ENCODE data around the gene ATP11A.

Gene ATP11A

DNA sequence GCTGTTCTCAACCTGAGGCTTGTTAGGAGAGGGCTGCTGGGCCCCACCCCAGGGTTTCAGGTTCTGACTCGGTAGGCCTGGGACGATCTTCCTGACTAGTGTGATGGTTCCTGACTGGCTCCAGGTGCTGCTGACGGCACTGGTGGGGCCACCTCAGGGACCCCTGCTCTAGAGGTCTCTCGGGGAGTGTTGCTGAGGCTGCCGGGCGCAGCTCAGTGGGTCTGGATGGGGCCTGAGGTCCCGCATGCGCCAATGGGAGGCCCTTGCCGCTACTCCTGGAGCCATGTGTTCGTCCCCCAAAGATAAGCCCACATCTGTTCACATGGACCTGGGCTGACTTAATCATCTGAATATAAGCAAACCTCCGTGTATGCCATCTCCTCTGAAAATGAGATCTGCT is 133.0 kb downstream of the ATP11A start:
- TF ChIP-seq, protein P1, sequence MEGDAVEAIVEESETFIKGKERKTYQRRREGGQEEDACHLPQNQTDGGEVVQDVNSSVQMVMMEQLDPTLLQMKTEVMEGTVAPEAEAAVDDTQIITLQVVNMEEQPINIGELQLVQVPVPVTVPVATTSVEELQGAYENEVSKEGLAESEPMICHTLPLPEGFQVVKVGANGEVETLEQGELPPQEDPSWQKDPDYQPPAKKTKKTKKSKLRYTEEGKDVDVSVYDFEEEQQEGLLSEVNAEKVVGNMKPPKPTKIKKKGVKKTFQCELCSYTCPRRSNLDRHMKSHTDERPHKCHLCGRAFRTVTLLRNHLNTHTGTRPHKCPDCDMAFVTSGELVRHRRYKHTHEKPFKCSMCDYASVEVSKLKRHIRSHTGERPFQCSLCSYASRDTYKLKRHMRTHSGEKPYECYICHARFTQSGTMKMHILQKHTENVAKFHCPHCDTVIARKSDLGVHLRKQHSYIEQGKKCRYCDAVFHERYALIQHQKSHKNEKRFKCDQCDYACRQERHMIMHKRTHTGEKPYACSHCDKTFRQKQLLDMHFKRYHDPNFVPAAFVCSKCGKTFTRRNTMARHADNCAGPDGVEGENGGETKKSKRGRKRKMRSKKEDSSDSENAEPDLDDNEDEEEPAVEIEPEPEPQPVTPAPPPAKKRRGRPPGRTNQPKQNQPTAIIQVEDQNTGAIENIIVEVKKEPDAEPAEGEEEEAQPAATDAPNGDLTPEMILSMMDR (IDR thresholded peaks at IDR 0.05; ENCODE audit: borderline replicate concordance, extremely low read depth, low read length, poor library complexity, severe bottlenecking): no peak
- TF ChIP-seq EZH2 (IDR thresholded peaks at IDR 0.05; ENCODE audit: borderline replicate concordance, low read depth, low read length, severe bottlenecking): no peak
- H3K36me3 ChIP-seq (ENCODE audit: insufficient read depth, low read length): peaks cover 84% of the 10 kb centered on the region

DNA sequence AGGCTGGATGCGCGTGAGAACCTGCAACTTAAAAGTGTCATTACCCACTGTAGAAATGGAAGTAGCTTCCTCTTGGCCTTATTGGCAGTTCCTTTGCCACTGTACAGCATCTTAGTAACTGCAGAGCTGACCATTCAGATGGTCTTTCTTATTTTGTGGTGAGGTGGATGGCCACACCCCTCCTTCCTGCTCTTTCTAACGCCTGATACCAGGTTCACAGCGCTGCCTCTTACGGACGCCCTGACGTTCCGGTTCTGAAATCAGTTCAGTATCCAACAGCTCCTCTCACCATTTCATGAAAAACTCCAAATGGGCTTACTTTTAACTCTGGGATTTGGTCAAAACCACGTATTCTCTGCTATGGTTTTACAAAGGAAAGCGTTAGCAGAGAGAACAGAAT is 134.6 kb downstream of the ATP11A start:
- no peaks in the 10 kb centered on the region for H3K27me3 ChIP-seq (ENCODE audit: insufficient read depth, low read length, poor library complexity)
- H3K4me3 ChIP-seq (ENCODE audit: low read depth in 1 of 2, low read length in 2 of 2): no peak overlapping the region
- no peak overlapping the region for H3K9ac ChIP-seq (ENCODE audit: low read depth, low read length)
- H3K4me2 ChIP-seq (ENCODE audit: insufficient read depth, low read length): no peak overlapping the region
- no peak overlapping the region for H3K27ac ChIP-seq (ENCODE audit: low read length)
- no peaks in the 10 kb centered on the region for H4K20me1 ChIP-seq (ENCODE audit: insufficient read depth, low read length)
- H2AFZ ChIP-seq (ENCODE audit: low read depth, low read length): no peak overlapping the region
- no peaks in the 10 kb centered on the region for H3K4me1 ChIP-seq (ENCODE audit: insufficient read depth, low read length)
- ATAC-seq (ENCODE audit: insufficient read depth, low read depth) (no peak), DNase-seq (no peak)
- peaks cover 82% of the 10 kb centered on the region for H3K36me3 ChIP-seq (ENCODE audit: insufficient read depth, low read length)
- no peaks in the 10 kb centered on the region for H3K9me3 ChIP-seq (ENCODE audit: insufficient read depth, low read length, severe bottlenecking)
- H3K79me2 ChIP-seq (ENCODE audit: insufficient read depth, low read length): no peaks in the 10 kb centered on the region
- TF ChIP-seq EZH2 (IDR thresholded peaks at IDR 0.05; ENCODE audit: borderline replicate concordance, low read depth, low read length, severe bottlenecking): no peak
- TF ChIP-seq, protein P1 (IDR thresholded peaks at IDR 0.05; ENCODE audit: borderline replicate concordance, extremely low read depth, low read length, poor library complexity, severe bottlenecking): no peak

More for the DNA sequence above, 133.0 kb downstream of the ATP11A start:
- DNase-seq: no peak
- Histone ChIP-seq H3K27me3 (ENCODE audit: insufficient read depth, low read length, poor library complexity) (no peaks in the 10 kb centered on the region), H3K4me2 (ENCODE audit: insufficient read depth, low read length) (no peak overlapping the region), H2AFZ (ENCODE audit: low read depth, low read length) (no peak overlapping the region), H3K4me1 (ENCODE audit: insufficient read depth, low read length) (no peaks in the 10 kb centered on the region), H3K4me3 (ENCODE audit: low read depth in 1 of 2, low read length in 2 of 2) (no peak overlapping the region), H4K20me1 (ENCODE audit: insufficient read depth, low read length) (no peaks in the 10 kb centered on the region), H3K79me2 (ENCODE audit: insufficient read depth, low read length) (no peaks in the 10 kb centered on the region), H3K9ac (ENCODE audit: low read depth, low read length) (no peak overlapping the region), H3K9me3 (ENCODE audit: insufficient read depth, low read length, severe bottlenecking) (no peaks in the 10 kb centered on the region), H3K27ac (ENCODE audit: low read length) (no peak overlapping the region)
- ATAC-seq (ENCODE audit: insufficient read depth, low read depth): no peak

DNA sequence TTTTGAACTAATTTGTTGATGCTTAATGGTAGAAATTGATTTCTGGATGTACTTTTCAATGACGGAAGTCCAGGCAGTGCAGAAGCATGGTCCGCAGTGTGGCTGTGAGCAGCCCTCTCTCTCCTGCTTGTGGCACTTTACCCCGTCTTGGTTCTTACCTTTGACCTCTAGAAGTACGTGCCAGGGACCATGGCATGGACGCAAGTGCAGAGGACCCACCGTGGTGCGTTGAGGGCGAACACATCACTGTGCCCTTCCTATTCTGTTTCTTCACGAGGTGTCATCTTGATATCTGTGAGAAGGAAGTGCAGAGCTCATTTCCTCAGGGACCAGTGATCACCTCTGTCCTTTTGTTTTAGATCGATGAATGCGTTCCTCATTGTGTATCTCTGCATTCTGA is 135.2 kb downstream of the ATP11A start:
- Histone ChIP-seq H3K79me2 (ENCODE audit: insufficient read depth, low read length) (no peaks in the 10 kb centered on the region), H3K27me3 (ENCODE audit: insufficient read depth, low read length, poor library complexity) (no peaks in the 10 kb centered on the region), H3K4me3 (ENCODE audit: low read depth in 1 of 2, low read length in 2 of 2) (no peak overlapping the region), H3K9me3 (ENCODE audit: insufficient read depth, low read length, severe bottlenecking) (no peaks in the 10 kb centered on the region), H3K4me2 (ENCODE audit: insufficient read depth, low read length) (no peak overlapping the region), H2AFZ (ENCODE audit: low read depth, low read length) (no peak overlapping the region), H3K4me1 (ENCODE audit: insufficient read depth, low read length) (no peaks in the 10 kb centered on the region), H3K27ac (ENCODE audit: low read length) (no peak overlapping the region), H3K36me3 (ENCODE audit: insufficient read depth, low read length) (peaks cover 76% of the 10 kb centered on the region), H4K20me1 (ENCODE audit: insufficient read depth, low read length) (no peaks in the 10 kb centered on the region), H3K9ac (ENCODE audit: low read depth, low read length) (no peak overlapping the region)
- TF ChIP-seq, protein P1 (IDR thresholded peaks at IDR 0.05; ENCODE audit: borderline replicate concordance, extremely low read depth, low read length, poor library complexity, severe bottlenecking): no peak
- no peak for DNase-seq
- no peak for ATAC-seq (ENCODE audit: insufficient read depth, low read depth)

DNA sequence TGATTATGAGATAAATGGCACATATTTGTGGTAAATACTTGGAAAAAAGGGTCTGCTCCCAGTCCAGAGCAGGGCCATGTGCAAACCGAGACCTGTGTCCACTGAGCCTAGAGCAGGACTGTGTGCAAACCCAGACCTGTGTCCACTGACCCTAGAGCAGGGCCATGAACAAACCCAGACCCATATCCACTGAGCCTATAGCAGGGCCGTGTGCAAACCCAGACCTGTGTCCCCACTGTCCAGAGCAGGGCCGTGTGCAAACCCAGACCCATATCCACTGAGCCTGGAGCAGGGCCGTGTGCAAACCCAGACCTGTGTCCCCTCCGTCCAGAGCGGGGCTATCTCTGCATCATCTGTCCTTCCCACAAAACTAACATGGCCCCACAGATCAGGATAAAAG is 136.0 kb downstream of the ATP11A start:
- no peaks in the 10 kb centered on the region for H3K9me3 ChIP-seq (ENCODE audit: insufficient read depth, low read length, severe bottlenecking)
- no peak overlapping the region for H3K4me3 ChIP-seq (ENCODE audit: low read depth in 1 of 2, low read length in 2 of 2)
- DNase-seq (no peak), ATAC-seq (ENCODE audit: insufficient read depth, low read depth) (no peak)
- no peak overlapping the region for H3K4me2 ChIP-seq (ENCODE audit: insufficient read depth, low read length)
- no peaks in the 10 kb centered on the region for H3K79me2 ChIP-seq (ENCODE audit: insufficient read depth, low read length)
- TF ChIP-seq EZH2 (IDR thresholded peaks at IDR 0.05; ENCODE audit: borderline replicate concordance, low read depth, low read length, severe bottlenecking): no peak
- TF ChIP-seq, protein P1 (IDR thresholded peaks at IDR 0.05; ENCODE audit: borderline replicate concordance, extremely low read depth, low read length, poor library complexity, severe bottlenecking): no peak
- H3K4me1 ChIP-seq (ENCODE audit: insufficient read depth, low read length): no peaks in the 10 kb centered on the region
- no peak overlapping the region for H3K27ac ChIP-seq (ENCODE audit: low read length)
- no peak overlapping the region for H3K9ac ChIP-seq (ENCODE audit: low read depth, low read length)
- H3K36me3 ChIP-seq (ENCODE audit: insufficient read depth, low read length): peaks cover 70% of the 10 kb centered on the region
- no peak overlapping the region for H2AFZ ChIP-seq (ENCODE audit: low read depth, low read length)
- no peaks in the 10 kb centered on the region for H3K27me3 ChIP-seq (ENCODE audit: insufficient read depth, low read length, poor library complexity)
- no peaks in the 10 kb centered on the region for H4K20me1 ChIP-seq (ENCODE audit: insufficient read depth, low read length)

All from DND-41 (cell line).